ENCODE data around the gene CXADR.
A peak's percentile ranks its signal among the peaks of the same experiment; 100 is the strongest.

CXADR gene

DNA sequence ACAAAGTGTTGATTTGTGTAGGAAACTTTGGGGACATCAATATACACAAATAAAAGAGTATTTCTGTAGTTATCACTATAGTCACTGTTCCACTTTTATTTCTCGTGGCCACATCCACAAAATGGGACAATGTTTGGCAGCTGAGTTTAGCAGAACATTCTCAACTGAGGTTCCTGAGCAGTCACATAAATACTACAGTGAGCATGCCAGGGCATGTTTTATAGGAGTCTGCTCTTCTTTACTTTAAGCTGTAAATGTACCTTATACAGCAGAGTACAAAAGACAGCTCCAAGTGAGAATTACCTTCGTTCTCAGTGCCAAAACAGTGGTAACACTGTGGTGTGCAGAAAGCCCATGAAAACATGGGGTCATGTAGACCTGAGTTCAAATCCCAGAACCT is 94.8 kb downstream of the CXADR start:
- no peak for DNase-seq (ENCODE audit: low spot score)

DNA sequence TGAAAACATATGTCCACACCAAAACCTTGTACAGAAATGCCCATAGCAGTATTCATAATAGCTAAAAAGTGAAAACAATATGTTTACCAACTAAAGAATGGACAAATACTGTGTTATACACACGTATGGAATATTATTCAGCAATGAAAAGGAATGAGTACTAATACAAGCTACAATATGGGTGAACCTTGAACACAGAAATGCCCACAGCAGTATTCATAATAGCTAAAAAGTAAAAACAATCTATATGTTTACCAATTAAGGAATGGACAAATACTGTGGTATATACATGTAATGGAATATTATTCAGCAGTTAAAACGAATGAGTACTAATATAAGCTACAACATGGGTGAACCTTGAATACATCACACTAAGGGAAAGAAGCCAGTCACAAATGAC is 96.8 kb downstream of the CXADR start:
- DNase-seq (ENCODE audit: low spot score), result no peak

DNA sequence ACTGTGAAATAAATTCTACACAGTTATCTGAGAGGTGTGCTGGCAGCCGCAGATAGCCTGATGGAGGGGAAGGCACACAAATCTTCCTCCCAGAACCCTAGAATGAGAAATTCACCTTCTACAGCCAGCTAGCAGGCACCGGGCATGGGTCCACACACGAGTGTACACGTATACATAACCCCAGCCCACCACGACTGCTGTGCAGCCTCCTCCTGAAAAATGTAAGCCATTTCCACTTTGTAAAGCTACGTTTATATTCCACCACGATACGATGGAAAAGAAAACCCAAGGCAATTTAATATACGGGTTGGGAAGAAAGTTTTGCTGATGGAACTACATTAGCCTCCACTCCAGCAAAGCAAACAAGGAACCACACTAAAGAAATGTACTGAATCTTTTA is 98.1 kb downstream of the CXADR start:
- peak; percentile 16 for DNase-seq (ENCODE audit: low spot score)

DNA sequence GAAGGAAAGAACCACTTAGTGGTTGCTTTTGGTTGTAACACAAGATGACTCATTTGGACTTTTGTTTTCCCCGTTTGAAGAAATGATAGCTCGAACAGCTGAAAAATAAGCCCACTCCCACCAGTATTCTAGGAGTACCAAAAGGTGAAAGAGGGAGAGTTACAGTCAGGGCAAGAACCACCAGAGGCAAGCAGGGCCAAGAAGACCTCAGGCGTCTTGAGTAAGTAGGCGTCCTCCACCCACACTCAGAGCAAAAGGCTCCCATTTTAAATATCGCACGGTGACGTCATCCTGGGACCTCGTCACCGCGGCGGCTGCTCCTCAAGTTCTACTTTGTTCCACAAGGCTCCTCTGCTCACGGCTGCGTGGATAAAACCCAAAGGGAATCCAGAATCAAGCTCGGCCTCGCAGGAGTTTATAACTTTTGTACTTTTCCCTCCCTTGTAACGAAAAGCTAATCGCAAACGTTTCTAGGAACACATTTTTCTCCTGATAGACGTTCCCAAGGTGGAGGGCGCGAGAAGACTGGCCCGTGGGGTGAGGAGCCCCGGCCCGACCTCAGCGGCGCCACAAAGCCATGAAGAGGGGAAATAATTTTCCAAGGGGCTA is 98.7 kb downstream of the CXADR start:
- peak; percentile 71 for DNase-seq (ENCODE audit: low spot score)

DNA sequence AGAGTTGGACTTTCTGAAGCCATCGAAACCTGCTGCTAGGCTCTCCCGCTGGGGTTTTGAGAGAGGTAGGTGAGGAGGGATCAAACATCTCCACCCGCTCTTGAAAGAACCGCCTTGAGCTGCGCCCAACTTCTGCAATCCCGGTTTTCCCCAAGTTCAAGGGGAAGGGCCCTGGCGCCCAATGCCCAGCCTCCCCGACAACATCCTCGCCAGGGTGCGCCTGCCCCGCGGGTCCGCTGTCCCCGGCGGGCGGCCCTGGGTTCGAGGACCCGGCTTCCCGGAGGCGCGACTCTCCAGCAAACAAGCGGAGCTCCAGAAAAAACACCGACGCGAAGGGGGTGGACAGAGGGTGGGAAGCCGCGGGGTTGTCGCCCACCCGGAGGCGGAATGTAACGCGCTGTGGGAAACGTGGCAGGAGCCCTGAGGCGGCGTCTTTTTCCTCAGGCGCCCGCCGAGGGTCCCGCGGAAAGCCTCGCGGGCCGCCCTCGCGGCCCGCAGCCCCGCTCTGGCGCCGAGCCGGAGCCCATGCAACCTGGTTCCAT is 99.3 kb downstream of the CXADR start:
- DNase-seq (ENCODE audit: low spot score), result peak; percentile 39

DNA sequence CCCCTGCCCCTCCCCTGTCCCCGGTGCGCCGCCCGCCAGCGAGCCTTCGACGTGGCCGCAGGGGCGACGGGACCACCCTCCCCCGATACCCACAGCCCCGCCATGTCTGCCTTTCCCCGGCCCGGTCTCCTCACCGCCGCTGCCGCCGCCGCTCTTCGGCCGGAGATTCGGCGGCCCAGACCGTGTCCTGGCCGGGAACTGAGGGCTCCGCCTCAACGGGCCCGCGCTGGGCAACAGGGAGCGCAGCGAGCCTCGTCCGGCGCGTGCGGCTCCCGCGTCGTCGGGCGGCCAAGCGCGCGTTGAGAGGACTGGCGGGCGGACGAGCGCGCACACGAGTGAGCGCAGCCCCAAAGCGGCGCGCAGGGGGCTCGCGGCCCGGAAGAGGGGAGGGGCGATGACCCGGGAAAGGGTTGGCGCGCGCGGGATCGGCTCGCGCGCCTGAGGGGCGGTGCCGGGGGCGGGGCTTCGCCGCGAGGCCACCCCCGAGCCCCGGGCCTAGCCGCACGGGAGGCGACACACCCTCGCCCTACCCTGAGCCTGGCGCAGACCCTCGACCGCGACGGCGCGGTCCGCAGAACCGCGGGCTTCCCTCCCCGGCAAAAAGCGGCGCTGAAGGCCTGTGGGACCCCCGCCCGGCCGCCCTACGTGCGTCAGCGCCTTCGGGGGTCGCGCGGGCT is 99.9 kb downstream of the CXADR start, which contains the start of gene BTG3:
TSS of gene BTG3 (minus strand) at position 337 of the 677 bp plus-strand sequence. CDS start 3,757 bp downstream, outside the sequence.
- peak; percentile 81 for DNase-seq (ENCODE audit: low spot score)

DNA sequence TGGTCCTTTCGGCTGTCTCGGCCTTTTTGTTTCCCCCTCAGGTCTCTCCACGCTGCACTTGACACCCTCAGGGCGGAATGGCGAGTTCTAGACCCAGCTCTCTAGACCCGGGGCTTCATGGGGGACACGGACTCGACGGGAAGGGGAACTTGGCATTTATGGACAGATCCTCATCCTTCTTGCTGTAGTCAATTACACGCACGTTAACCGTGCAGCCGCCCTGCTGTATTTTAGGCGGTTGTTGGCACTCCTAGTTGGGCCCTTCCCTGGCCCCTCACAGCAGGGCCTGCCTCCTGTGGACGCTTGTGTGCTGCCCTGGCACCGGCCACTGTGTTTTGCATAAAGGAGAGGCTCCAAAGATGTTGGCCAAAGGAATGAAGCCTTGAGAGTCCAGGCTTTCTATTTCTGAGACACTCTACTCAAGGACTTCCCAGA is 100.4 kb downstream of the CXADR start:
- peak; percentile 42 for DNase-seq (ENCODE audit: low spot score)

DNA sequence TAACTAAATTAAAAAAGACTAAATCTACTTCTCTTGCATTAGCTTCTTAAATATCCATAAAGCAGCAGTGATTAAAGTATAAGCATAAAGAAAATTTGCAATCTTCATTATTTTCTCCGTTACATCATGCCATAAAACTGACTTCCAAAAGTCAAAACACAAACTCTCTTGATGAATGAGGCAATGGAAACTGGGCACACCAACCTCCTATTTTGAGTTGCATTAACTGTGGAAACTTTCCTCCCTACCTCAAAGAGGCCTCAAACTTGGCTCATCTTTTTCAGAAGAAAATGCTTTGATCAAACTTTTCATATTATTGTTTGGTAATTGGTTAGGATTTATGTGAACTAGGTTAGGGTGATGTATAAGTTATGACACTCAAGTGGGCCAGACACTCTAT is 104.0 kb downstream of the CXADR start:
- DNase-seq (ENCODE audit: low spot score), result no peak

DNA sequence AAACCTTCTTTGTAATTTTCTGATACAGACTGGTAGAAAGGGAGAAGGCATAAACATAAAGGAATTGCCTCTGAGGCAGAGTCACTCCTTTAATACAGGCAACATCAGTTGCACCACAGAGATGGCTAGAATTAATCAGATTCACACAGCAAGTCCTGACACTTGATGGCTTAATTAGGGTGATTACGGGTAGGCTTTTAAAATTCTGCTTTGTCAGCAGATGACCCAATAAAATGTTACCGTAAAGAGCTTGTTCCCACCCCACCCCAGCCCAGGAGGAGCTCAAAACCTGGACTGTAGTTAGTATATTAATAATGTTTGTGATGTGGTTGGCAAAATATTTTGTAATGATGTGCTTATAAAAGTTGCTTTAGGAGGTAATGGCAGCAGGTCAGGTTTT is 109.2 kb downstream of the CXADR start:
- no peak for DNase-seq (ENCODE audit: low spot score)

DNA sequence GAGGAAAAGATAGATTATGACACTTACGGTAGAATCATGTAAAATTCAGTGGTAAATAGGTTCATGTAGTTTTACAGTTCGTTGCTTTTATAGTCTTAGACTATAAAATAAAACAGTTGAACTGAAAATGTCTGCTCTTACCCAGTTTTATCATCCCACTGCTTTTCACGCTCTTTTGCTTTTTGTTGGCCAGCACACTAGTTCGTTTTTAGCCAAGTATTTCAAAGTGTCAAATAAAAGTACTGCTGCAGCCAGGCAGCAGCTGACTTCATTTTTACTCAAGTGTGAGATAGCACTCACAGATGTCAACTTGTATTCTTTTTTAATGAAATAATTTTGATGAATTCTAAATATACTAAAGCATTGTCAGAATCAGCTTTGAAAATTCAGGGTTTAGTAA is 118.4 kb downstream of the CXADR start:
- DNase-seq (ENCODE audit: low spot score), result no peak

DNA sequence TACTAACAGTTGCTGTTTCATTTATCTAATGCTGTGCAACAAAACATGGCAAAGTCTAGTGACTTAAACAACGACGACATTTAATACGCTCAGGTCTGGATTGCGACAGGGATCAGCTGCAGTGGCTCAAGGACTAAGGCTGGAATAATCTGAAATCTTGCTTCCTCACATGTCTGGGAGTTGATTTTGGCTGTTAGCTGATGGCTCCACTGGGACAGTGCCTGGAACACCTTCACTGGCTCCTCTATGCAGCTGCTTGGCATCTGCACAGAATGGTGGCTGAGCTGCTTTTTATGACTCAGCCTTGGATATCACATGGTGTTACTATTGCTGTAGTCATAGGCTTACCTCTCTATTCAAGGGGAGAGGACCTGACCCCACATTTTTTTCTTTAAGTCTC is 123.9 kb downstream of the CXADR start:
- no peak for DNase-seq (ENCODE audit: low spot score)

DNA sequence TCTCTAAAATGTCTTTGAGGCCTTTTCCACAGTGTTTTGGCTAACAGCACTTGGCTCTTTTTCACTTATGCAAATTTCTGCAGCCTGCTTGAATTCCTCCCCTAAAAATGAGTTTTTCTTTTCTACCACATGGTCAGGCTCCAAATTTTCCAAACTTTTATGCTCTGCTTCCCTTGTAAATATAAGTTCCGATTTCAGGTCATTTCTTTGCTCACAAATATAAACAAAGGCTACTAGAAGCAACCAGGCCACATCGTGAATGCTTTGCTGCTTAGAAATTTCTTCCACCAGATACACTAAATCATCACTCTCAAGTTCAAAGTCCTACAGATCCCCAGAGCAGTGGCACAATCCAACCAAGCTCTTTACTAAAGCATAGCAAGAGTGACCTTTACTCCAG is 128.0 kb downstream of the CXADR start:
- DNase-seq (ENCODE audit: low spot score), result no peak
